Calu3 (cell line): ENCODE results near the gene COMMD1. TPM values are rescaled to one million over a fixed set of nuclear protein-coding genes. Genes with fewer than 3 reads are reported as not detected.

Experiments
- BruUV-seq: library from RNA; stranded (reverse); fragments of 400-500 nt; replicated peaks from 2 replicates; lab custom pipeline; 2021; lab: Mats Ljungman, UMichigan
- CTCF ChIA-PET: fragments of 300-600 bp; sonication (Branson Sonifier 250); formaldehyde crosslinking; loops from one replicate; lab custom pipeline; 2022; ENCODE audit warnings: antibody characterized with exemption; lab: Charles Lee
- DNase-seq: peaks from one replicate; pipeline ENCODE4 v3.0.0; 2022
- H3K27ac Mint-ChIP-seq: one replicate; pipeline ENCODE4 v1.8.0; 2022; ENCODE audit warnings: mixed read lengths; ENCODE audit not compliant: unreplicated experiment
- H3K27me3 Mint-ChIP-seq: one replicate; pipeline ENCODE4 v1.8.0; 2022; ENCODE audit warnings: mixed read lengths; ENCODE audit not compliant: unreplicated experiment
- H3K36me3 Mint-ChIP-seq: one replicate; pipeline ENCODE4 v1.8.0; 2022; ENCODE audit warnings: mild to moderate bottlenecking, moderate library complexity, mixed read lengths; ENCODE audit not compliant: insufficient read depth, unreplicated experiment
- H3K4me1 Mint-ChIP-seq: one replicate; pipeline ENCODE4 v1.8.0; 2022; ENCODE audit warnings: mild to moderate bottlenecking, low read depth, mixed read lengths; ENCODE audit not compliant: unreplicated experiment
- H3K4me3 Mint-ChIP-seq: one replicate; pipeline ENCODE4 v1.8.0; 2022; ENCODE audit warnings: mild to moderate bottlenecking, low read depth, moderate library complexity, mixed read lengths; ENCODE audit not compliant: unreplicated experiment
- H3K9me3 Mint-ChIP-seq: one replicate; pipeline ENCODE4 v1.8.0; 2022; ENCODE audit warnings: low read depth, mixed read lengths; ENCODE audit not compliant: unreplicated experiment
- intact Hi-C: fragments of 100-400 bp; cut with micrococcal nuclease; formaldehyde crosslinking; loops from one replicate; pipeline ENCODE4 v1.10.0; 2022; ENCODE audit not compliant: unreplicated experiment
- total RNA-seq: library from RNA; stranded (reverse); gene quantifications from 2 replicates; pipeline ENCODE4 v1.2.3, GENCODE V29; 2022
- TF ChIP-seq, protein P1 (sequence below): fragments of 200-600 bp; IDR thresholded peaks from one replicate; pipeline ENCODE4 v1.8.0; 2022; ENCODE audit warnings: antibody characterized with exemption; ENCODE audit not compliant: unreplicated experiment

The COMMD1 gene
- total RNA-seq, 1 experiment from 2014 or later, result 19.4 TPM

DNA sequence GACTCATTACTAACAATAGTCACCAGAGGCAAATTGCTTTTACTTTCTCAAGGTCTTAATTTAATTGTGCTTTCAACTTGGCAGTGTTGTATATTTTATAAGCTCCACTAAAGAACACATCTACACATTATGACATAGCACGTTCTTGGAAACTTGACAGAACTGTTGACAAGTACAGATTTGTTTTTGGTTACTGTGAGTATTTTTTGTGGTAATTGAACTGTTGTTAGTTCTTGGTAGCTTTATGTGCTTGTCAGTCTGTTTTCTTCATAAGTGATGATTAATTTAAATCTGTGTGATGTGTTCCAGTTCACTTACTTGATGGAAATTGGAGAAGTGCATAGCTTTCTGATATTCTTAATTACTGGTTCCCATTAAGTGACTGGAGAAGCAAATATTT, 63.9 kb downstream of the COMMD1 start:
- Mint-ChIP-seq H3K36me3 (no peaks in the 10 kb centered on the region), H3K4me3 (no peak overlapping the region), H3K9me3 (no peaks in the 10 kb centered on the region), H3K27ac (no peak overlapping the region), H3K4me1 (peaks cover 5% of the 10 kb centered on the region), H3K27me3 (no peaks in the 10 kb centered on the region)
- TF ChIP-seq, protein P1, sequence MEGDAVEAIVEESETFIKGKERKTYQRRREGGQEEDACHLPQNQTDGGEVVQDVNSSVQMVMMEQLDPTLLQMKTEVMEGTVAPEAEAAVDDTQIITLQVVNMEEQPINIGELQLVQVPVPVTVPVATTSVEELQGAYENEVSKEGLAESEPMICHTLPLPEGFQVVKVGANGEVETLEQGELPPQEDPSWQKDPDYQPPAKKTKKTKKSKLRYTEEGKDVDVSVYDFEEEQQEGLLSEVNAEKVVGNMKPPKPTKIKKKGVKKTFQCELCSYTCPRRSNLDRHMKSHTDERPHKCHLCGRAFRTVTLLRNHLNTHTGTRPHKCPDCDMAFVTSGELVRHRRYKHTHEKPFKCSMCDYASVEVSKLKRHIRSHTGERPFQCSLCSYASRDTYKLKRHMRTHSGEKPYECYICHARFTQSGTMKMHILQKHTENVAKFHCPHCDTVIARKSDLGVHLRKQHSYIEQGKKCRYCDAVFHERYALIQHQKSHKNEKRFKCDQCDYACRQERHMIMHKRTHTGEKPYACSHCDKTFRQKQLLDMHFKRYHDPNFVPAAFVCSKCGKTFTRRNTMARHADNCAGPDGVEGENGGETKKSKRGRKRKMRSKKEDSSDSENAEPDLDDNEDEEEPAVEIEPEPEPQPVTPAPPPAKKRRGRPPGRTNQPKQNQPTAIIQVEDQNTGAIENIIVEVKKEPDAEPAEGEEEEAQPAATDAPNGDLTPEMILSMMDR, result no peak
- BruUV-seq, result no TSS peak
- CTCF ChIA-PET, result no interaction called here
- intact Hi-C loops, result no loop called here
- DNase-seq, result no peak

DNA sequence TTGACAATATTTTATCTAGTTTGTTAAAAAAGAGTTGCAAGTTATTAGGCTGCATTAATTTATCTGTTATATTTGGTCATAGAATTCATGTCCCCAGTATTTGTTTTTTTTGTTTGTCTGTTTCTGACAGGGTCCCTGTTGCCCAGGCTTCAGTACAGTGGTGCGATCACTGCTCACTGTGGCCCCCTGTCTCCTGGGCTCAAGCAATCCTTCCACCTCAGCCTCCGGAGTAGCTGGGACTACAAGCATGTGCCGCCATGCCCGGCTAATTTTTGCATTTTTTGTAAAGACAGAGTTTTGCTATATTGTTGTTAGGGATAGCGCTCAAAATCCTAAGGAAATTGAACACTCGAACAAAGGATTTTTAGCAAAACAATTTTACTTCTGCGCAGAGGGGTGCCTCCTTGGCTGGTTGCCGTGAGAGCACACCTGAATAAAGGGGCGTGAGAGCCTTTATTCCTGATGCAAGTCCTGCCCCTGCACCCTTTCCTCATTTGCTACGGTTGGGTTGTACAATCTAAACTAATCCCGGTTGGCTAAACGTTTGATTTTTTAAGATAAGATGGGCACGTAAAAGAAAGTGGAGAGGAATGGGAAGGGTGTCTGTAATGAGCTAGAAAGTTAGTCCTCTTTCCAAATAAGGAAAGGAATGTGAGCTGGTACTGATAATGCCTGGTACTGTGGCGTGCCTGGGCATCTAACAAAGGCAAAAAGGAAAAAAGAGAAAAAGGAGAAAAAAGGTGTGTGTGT, 65.5 kb downstream of the COMMD1 start:
- CTCF ChIA-PET, result no interaction called here
- H3K9me3 Mint-ChIP-seq, result no peaks in the 10 kb centered on the region
- no peaks in the 10 kb centered on the region for H3K27me3 Mint-ChIP-seq
- H3K36me3 Mint-ChIP-seq, result no peaks in the 10 kb centered on the region
- peak; percentile 31 for DNase-seq
- peaks cover 5% of the 10 kb centered on the region for H3K4me1 Mint-ChIP-seq
- TF ChIP-seq, protein P1, result no peak
- peak overlapping the region; percentile 42 for H3K27ac Mint-ChIP-seq
- BruUV-seq, result no TSS peak
- H3K4me3 Mint-ChIP-seq, result peak overlapping the region; percentile 42
- intact Hi-C loops, result no loop called here

DNA sequence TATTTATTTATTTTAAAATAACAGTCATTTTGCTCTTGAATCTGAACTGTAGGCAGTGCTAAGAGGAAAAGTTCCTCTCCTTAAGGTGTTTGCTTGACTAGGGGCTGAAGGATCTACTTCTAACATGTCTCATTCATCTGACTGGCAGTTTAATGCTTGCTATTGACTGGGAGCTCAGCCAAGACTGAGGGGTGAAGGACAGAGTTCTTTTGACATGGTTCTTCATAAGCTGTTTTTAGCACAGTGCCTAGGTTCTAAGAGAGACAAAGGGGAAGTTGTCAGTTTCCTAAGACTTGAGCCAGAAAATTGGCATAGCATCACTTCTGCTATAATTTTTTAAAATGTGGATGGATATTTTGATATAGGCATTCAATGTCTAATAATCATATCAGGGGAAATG, 73.0 kb downstream of the COMMD1 start:
- Mint-ChIP-seq H3K9me3 (peaks cover 2% of the 10 kb centered on the region), H3K27me3 (no peaks in the 10 kb centered on the region), H3K27ac (no peak overlapping the region), H3K4me1 (no peaks in the 10 kb centered on the region), H3K36me3 (no peaks in the 10 kb centered on the region), H3K4me3 (no peak overlapping the region)
- TF ChIP-seq, protein P1, result no peak
- intact Hi-C loops, result no loop called here
- DNase-seq, result no peak
- CTCF ChIA-PET, result no interaction called here
- no TSS peak for BruUV-seq

DNA sequence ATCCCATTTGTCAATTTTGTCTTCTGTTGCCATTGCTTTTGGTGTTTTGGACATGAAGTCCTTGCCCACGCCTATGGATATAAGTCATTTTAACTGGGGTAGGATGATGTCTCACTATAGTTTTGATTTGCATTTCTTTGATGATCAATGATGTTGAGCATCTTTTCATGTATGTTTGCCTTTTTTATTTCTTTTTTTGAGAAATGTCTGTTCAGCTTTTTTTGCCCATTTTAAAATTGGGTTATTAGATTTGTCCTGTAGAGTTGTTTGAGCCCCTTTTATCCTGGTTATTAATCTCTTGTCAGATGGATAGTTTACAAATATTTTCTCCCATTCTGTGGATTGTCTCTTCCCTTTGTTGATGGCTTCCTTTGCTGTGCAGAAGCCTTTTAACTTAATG, 75.3 kb downstream of the COMMD1 start:
- TF ChIP-seq, protein P1, result no peak
- CTCF ChIA-PET, result no interaction called here
- DNase-seq, result no peak
- H3K27ac Mint-ChIP-seq, result no peak overlapping the region
- no peaks in the 10 kb centered on the region for H3K27me3 Mint-ChIP-seq
- BruUV-seq, result no TSS peak
- no peaks in the 10 kb centered on the region for H3K36me3 Mint-ChIP-seq
- intact Hi-C loops, result no loop called here
- no peak overlapping the region for H3K4me3 Mint-ChIP-seq
- H3K9me3 Mint-ChIP-seq, result peaks cover 2% of the 10 kb centered on the region
- H3K4me1 Mint-ChIP-seq, result no peaks in the 10 kb centered on the region
